Epidermal melanocyte (primary cell): ENCODE data around the gene CNGA4.
A peak's percentile ranks its signal among the peaks of the same experiment; 100 is the strongest.
"Not testable (repeated sequence)": the region's sequence is repeated elsewhere in the genome, so short reads cannot be mapped to it uniquely, and the experiment has no call there.

Source experiments
- DNase-seq: peaks from one replicate; pipeline ENCODE4 v3.0.0; 2011; ENCODE audit warnings: low spot score; ENCODE audit not compliant: insufficient read length

The CNGA4 gene

DNA sequence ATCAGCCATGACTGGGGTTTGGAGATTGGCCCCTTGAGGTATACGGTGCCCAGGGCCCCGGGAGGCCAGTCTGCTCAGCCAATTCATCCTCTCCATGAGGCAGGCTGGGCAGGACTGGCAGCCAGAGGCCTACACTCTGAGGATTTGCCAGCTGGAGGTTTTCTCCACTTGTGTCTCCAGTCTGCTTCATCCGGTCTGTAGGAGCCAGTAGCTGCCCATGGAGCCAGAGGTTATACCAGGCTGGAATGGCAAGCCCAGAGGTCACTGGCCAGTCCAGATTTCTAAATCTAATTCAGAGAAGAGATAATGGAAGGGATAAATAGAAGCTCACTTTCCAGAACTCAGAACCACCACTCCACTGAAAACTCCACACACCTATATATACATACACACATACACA, 14.5 kb upstream of the CNGA4 start:
- no peak for DNase-seq

DNA sequence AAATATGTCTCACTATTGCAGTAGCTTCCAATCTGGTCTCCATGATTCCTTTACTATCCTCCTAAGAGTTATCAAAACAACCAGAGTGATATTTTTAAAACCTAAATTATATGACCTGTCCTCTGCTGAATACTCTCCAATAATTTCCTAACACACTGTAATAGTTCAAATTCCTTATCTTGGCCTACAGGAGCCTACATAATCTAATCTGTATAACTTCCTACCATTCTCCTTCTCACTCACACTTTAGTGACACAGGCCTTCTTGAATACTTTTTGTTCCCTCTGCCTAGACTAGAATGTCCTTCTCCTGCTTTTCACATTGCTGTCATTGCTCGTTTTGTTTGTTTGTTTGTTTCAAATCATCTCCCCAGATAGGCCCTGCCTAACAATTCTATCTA, 13.9 kb upstream of the CNGA4 start:
- no peak for DNase-seq

DNA sequence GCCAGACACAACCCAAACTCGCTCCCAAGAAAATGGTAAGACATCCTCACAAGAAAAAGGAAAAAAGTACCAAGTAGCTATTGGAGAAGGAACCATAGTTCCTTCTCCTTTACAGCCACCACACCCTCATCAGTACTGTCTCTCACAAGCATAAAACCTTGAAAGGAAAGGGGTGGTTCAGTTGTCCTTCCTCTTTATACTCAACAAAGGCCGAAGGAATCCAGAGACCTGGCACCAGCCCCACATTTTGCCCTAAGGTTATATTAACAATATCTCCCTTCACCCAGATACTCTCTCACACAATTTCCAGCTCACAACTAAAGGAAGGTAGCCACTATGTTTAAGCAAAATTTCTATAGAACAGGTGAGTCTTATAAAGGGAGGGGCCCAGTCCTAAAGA, 13.0 kb upstream of the CNGA4 start:
- DNase-seq = no peak

DNA sequence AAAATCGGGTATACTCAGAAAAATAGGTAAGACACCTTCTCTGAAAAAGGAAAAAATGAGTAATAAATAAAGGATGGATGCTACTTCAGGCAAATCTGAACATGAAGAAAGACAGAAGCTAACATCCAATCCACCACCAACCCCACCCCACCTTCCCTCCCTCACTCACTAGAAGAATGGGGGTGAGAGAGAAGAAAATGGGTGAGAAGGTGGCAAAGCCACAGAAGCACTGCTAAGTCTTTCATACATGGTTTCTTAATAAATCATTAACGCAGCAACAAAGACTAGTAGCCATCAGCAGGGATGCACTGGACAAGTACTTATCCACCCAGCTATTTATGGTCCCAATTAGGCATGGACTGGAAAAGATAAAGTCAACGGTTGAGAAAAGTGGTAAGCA, 10.4 kb upstream of the CNGA4 start:
- no peak for DNase-seq

DNA sequence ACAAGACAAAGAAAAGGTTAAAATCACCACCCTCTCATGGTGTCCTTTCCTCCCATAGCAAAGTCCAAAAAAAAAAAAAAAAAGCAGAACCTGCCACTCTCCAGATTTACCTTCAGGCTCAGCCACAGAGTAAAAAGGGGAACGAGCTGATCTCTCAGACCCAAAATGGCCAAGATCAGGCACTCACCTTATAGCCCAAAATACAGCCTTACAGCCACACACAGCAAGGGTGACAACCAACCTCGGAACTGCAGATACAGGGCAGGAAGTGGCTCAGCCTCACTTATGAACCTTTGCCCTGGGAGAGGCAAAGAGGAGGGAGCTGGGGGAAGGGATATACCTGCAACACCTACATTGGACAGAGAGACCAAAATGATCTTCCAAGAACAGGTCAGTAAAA, 9.0 kb upstream of the CNGA4 start:
- no peak for DNase-seq

DNA sequence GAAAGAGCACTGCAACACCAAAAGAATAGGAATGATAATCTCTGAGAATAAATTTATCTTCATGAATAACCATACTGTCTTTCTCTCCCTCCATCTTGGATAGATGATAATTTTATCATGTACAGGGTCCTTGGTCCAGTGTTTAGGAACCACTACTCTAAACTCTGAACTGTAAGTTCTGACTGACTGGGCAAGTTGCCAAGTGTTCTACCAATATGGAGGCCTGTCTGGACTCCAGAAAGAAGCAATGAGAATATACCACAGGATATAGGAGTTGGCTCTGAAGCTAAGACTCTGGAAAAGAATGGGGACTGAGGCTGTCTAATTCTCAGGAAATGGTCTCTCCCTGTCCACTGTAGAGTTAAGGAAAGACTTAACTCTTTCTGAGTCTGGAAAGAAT, 6.0 kb upstream of the CNGA4 start:
- DNase-seq = no peak

DNA sequence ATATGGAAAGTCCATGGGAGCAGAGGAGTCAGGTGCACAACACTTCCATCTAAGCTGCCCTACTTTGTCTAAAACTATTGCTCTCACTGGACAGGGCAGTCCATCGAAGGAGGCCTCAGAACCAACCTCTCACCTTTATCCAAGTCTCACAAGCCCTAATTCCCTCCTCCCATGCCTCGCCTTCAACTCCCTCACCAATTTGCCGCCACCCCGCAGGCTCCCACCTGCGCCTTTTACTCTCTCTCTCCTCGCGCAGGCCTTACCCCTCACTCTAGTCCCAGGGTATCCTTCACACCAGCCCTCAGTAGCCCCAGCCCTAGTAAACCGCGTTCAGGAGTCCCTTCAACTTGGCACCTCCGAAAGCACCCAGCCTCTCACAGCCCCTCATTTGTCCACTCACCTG, 4.9 kb upstream of the CNGA4 start:
- no peak for DNase-seq

DNA sequence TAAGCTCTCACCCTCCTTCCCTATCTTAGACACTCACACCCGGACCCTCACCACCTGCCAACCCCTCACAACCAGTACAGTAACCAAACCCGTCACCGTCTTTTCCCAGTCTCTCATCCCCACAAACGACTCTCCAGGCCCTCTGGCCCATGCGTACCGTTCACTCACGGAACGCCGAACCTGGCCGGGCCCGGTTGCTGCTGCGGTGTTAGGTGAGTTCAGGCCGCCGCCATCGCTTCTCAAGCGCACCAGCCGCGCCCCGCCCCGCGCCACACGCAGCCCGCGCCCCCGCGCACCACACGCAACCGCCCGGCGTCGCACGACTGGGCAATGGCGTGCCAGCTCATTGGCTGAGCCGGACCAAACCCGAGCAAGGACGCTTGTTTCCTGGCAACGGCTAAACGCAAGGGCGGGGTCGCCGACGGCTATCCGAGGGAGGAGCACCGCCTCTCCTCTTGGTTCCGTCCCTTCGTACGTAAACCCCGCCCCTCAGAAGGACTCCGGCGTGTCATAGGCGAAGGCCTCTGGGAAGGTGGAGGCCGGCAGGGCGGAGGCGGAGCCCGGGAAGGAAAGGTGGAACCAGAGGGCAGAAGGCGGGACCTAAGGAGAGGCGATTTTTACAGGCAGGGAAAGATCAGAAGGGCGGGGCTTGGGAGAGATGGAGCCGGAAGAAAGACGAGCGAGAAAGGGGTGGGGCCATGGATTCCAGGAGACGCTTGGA, 4.3 kb upstream of the CNGA4 start, which contains the start of gene FHIP1B:
Gene FHIP1B (minus strand): TSS at position 250 of the 721 bp plus-strand sequence. CDS start 10,120 bp downstream, outside the sequence.
- DNase-seq = peak; percentile 83

DNA sequence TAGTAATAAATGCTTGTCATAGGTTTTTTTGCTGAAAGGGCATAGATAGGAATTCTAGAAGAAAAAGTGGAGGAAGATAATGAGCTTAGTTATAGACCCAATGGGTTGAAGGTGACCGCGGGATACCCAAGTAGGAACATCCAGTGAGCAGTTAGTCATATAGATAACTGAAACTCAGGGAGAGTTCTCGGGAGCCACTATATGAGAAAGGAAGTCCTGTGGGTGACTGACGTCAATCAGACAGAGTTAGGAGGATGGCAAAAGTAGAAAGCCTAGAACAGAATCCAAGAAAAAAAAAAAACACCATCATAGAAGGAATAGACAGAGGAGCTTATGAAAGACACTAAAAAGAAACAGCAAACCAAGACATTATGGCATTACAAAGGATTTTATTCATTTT, 1.6 kb upstream of the CNGA4 start:
- DNase-seq = no peak

DNA sequence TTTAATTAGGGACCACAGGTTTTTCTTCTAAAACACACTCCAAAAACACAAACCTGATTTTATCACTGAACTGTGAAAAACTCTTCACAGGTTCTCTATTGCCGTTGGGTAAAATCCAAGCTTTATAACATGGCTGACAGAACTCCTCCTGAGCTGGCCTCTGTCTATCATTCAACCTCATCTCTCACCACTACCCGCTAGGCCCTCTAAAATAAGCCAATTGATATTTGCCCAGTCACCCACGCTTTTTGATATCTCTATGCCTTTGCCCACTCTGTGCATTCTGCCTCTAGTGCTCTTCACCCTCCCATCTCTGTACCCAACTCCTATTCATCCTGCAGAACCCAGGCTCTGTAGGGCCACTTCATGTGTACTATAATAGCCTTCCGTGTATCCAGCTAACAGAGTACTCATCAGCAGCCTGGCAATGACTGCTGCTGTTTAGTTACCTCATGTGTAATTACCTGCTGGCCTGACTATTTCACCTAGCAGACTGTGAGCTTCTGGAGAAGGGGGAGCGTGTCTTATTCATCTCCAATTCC, 1.1 kb upstream of the CNGA4 start:
- DNase-seq = no peak

DNA sequence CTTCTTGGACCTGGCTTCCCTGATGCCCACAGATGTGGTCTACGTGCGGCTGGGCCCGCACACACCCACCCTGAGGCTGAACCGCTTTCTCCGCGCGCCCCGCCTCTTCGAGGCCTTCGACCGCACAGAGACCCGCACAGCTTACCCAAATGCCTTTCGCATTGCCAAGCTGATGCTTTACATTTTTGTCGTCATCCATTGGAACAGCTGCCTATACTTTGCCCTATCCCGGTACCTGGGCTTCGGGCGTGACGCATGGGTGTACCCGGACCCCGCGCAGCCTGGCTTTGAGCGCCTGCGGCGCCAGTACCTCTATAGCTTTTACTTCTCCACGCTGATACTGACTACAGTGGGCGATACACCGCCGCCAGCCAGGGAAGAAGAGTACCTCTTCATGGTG, 1.2 kb downstream of the CNGA4 start:
- no peak for DNase-seq

DNA sequence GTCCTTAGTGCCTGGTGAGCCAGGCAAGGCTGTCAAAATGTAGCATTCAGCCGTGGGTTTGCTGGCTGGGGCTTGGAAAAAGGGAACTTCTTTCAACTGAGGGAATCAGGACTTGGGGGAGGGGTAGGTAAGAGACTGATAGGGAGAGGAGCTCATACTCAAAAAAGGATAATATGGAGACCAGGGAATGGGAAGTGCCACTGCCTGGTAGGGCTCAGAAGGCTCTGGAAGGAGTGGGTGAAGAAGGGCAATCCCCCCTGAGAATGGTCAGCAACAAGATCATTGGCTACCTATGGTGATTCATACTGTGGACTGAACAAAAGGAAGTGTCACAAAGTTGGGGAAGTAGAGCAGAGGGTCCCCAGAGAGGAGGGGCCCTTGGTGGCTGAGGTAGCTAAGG, 1.9 kb downstream of the CNGA4 start:
- DNase-seq = no peak

DNA sequence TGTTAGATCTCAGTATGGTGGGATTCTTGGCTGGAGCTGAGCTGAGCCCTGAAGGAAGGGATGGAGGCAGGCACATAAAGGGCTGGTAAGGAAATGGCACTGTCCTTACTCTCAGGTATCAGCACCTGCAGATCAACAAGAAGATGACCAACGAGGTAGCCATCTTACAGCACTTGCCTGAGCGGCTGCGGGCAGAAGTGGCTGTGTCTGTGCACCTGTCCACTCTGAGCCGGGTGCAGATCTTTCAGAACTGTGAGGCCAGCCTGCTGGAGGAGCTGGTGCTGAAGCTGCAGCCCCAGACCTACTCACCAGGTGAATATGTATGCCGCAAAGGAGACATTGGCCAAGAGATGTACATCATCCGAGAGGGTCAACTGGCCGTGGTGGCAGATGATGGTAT, 2.4 kb downstream of the CNGA4 start:
- DNase-seq = no peak

DNA sequence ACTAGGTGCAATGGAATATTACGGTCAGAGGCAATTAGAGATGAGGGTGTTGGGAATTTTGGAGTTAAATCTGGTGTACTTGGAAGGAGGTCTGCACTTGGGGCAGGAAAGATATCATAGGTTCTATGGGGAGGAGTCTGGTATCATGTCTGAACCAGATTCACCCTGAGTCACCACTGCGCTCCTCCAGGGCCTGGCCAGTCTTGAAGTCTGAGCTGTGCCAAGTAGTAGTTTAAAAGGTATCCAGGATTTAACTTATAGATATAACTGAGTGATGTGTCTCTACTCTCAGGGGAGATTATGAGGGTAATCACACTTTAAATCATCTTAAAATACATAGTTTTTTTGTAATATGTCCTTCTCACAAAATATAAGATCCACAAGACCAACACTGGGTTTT, 6.6 kb downstream of the CNGA4 start:
- no peak for DNase-seq

DNA sequence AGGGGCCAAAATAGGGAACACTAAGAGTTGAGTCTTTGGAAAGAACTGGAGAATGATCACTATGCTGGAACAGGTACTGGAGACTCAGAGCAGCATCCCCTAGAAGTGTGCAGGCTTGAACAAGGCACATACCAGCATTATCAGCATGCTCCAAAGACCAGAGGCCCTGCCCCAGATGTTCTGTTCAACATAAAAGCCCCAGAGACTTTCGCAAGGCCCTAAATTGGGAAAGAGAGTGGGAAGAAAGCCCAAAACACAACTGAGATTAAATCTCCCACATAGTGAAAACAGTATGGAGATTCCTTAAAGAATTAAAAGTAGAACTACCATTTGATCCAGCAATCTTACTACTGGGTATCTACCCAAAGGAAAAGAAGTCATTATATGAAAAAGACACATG, 9.4 kb downstream of the CNGA4 start:
- DNase-seq = no peak

DNA sequence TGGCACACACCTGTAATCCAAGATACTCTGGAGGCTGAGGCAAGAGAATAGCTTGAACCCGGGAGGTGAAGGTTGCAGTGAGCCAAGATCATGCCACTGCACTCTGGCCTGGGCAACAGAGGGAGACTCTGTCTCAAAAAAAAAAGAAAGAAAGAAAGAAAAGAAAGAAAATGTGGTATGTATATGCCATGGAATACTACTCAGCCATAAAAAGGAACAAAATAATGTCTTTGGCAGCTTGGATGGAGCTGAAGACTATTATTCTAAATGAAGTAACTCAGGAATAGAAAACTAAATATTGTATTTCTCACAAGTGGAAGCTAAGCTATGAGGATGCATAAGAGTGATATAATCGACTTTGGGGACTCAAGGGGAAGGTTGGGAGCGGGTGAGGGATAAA, 10.0 kb downstream of the CNGA4 start:
- DNase-seq = not testable (repeated sequence)

DNA sequence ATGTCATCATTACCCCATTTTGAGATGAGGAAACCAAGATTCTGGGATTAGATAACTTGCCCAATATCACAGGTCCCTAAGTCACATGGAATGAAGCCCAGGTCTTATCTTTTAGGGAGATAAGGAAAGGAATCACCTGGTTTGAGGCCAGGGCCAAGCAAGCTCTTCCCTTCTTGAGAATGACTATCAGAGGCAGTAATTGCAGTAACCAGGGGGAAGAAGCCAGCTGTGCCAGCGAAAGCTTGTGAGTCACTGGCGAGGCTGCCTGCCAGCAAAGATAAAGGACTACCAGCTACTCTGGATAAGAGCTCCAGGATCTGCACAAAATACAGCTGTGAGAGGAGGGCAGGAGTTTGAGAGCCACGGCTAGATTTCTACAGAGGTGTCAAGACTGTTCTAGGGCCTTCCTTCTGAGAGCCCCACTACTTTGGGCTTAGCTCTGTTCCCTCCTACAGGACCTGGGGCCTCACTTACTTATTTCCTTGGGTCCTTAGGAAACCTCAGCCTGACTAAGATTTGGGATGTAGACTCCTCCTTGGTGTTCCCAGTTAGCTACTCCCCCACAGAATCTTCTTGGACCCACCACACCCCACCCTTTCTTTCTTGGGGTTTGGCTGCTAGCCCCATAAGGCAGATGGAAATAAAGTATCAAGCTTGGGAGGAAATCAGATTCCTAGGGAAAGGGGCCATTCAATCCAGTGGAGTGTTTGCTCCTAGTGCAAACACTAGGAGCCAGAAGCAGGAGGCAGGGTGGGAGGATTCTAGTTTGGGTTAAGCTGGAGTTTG, 11.1 kb downstream of the CNGA4 start:
- DNase-seq = no peak

DNA sequence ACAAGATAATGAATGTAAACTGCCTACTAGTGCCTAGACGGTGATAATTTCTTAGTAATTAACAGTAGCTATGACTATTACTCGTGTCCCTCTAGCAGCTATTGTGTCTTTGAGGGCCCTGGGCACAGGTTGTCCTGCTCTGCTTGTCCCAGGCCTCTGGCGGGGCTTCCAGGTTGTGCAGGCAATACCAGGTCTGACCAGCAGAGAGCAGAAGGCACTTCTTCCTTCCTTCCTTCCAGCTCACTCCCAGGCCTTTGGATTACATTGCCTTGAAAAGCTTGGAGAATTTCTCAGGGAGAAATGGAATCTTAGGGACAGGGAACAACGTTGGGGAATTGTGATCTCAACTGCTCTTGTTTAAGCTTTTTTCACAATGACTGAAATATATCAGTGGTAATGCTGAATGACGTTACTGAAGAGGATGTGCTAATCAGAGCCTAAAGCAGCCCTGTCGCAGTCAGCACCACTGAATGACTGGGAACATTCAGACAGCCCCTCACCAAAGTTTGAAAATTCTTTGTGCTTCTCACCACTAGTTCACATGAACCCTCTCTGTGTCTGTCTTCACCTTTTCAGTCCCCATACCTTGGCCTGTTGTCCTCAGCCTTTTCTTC, 12.3 kb downstream of the CNGA4 start:
- peak; percentile 76 for DNase-seq

DNA sequence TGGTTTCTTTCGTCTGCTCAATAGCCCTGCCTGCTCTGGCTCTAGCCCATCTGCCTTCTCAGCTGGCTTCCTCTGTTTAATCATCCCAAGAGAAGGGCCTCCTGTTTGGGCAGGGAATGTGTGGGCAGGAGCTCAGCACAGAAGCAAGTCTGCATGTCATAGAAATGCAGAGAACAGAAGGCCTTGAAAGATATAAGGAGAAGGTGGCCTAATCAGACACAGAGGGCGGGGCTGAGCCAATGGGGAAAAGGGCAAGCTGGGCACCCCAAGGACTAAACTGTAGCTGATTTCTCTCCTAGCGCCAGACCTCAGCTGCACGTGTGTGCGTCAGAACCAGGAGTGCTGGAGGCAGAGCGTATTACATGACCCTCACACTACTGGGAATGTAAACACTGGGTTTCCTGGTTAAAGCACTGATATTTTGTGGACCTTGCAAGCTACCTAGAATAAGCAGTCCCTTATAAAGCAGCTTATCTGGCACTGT, 13.1 kb downstream of the CNGA4 start:
- no peak for DNase-seq

DNA sequence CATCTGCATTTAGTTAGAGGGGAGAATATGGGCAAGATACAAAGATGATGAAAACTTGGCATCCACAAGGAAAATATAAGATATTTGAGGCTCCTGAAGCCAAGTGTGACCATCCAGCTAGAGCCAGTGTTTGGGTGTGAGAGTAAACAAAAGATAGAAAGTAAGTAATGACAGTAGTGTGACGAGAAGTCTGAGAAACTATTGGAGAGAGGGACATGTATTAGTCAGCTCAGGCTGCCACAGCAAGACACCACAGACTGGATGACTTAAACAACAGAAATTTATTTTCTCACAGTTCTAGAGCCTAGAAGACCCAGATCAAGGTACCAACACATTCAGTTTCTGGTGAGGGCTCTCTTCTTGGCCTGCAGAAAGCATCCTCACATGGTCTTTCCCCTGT, 14.3 kb downstream of the CNGA4 start:
- DNase-seq = no peak

DNA sequence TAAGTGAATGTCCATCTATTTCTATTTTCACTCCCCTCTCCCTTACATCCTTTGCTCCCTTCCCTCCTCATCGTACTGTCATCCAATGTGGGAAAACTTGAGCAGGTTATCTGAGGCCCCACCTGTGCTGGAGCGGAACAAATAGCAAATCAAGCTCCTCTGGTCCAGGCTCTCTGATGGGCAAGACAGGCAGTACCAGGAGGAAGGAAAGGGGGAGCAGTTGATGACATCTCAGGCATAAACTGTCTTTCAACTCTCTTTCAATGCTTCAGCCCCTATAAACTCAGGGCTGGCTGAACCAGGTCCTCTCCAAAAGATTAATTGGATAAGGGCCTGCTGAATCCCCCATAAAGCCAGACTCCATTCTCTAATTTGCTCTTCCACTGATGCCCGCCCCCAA, 19.3 kb downstream of the CNGA4 start:
- DNase-seq = no peak

DNA sequence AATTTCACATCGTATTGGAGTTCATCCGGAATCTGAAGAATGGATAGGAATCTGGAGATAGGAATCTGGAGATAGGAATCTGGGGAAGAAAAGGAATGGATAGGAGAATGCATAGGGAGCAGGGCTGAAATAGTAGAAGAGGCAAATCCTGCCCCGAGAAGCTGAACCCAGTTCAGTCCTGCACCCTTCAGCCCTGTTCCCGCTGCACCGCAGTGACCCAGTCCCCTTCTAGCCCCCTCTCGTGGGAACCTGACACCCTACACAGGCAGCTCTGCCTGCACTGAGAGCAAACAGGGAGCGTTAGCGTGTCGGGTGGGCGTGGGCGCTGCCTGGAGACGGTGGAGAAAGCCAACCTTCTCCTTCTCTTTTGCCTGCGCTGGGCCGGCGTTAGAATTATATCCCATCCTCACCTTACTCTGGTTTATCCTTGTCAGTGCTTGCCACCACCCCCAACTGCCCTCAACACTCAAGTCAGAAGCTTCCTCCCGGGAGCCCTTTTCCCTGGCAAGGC, 19.7 kb downstream of the CNGA4 start:
- no peak for DNase-seq
